GM12891 (cell line): ENCODE data around the gene PARP12.

Experiments used
- POLR2A ChIP-seq: IDR thresholded peaks from 2 replicates; pipeline ENCODE4 v1.6.1; 2011; ENCODE audit warnings: low read depth, low read length, control low read depth
- SPI1 ChIP-seq: IDR thresholded peaks from 2 replicates; pipeline ENCODE4 v1.6.1; 2011; ENCODE audit warnings: low read depth, low read length, control low read depth

- no peak for TF ChIP-seq POLR2A
- TF ChIP-seq SPI1, result no peak
Measured at GRCh38 chr7:140021603-140022002, 41.1 kb downstream of the PARP12 start.
